Breast epithelium (tissue), 3 donors: ENCODE results near the gene DIP2A.

Experiments used
- POLR2A ChIP-seq: fragments of 450-650 bp; IDR thresholded peaks from one replicate; pipeline ENCODE4 v1.6.1; 2016; ENCODE audit warnings: antibody characterized with exemption, mild to moderate bottlenecking, moderate library complexity
- POLR2AphosphoS5 ChIP-seq, 3 donors: sonication (generic); formaldehyde crosslinking; IDR thresholded peaks; one replicate each; pipeline ENCODE4 v1.6.1; 2017; ENCODE audit warnings: antibody characterized with exemption in 3 of 3

- no peak for TF ChIP-seq POLR2A
- no peak for TF ChIP-seq POLR2AphosphoS5 (IDR thresholded peaks at IDR 0.05)
These were observed 34.6 kb upstream of the DIP2A start for GRCh38 chr21:46424039-46424591.
